ENCODE data around the gene PNCK. TPM values are rescaled to one million over a fixed set of nuclear protein-coding genes. Genes with fewer than 3 reads are reported as not detected.
A peak's percentile ranks its signal among the peaks of the same experiment; 100 is the strongest.

PNCK gene
- total RNA-seq, 1 experiment from 2014 or later: 2.3 TPM

- intact Hi-C loops (cut with micrococcal nuclease; ENCODE audit: unreplicated experiment): loop anchor here (5.0 kb wide), 1 partner anchor 94 kb away; no protein-coding TSS in a partner anchor
- in situ Hi-C loops (cut with HindIII; ENCODE audit: low pct_unique_long_range_greater_than_20kb, low sequenced_read_pairs): no loop called here
- ChIA-PET CTCF (interaction anchor here (1.1 to 1.4 kb wide), 2 partner anchors 9 to 16 kb away, joined by 3 to 4 read pairs; no protein-coding TSS in a partner anchor), POLR2A (no interaction called here)
- no peak overlapping the region for H3K27ac ChIP-seq (ENCODE audit: low read length)
- H3K27me3 ChIP-seq (ENCODE audit: control insufficient read depth, insufficient read depth, low read length): no peaks in the 10 kb centered on the region
- H3K4me3 ChIP-seq (ENCODE audit: low read depth in 2 of 2, low read length in 2 of 2): no peak overlapping the region
- no peaks in the 10 kb centered on the region for H3K36me3 ChIP-seq (ENCODE audit: control insufficient read depth, insufficient read depth, low read length)
- ATAC-seq: peak; percentile 68
- DNase-seq (ENCODE audit: low read depth, low spot score): no peak
- TF ChIP-seq REST (IDR thresholded peaks at IDR 0.05; ENCODE audit: insufficient read depth in 1 of 2, low read depth in 2 of 2, low read length in 1 of 2) (no peak), CTCF (IDR thresholded peaks at IDR 0.05) (peak; percentile 71)
- BruUV-seq (replicated peaks): no TSS peak
- no peaks in the 10 kb centered on the region for H3K9me3 ChIP-seq (ENCODE audit: control insufficient read depth, insufficient read depth, low read depth, low read length)
- no peaks in the 10 kb centered on the region for H3K4me1 ChIP-seq (ENCODE audit: control insufficient read depth, insufficient read depth, low read length)
Observed at GRCh38 chrX:153651540-153652079, 22.0 kb downstream of the PNCK start.

- ATAC-seq: no peak
- no peaks in the 10 kb centered on the region for H3K36me3 ChIP-seq (ENCODE audit: control insufficient read depth, insufficient read depth, low read length)
- CTCF ChIA-PET: interaction anchor here (0.7 kb wide), 1 partner anchor 17 kb away, joined by 4 read pairs; no protein-coding TSS in a partner anchor
- no peak overlapping the region for H3K27ac ChIP-seq (ENCODE audit: low read length)
- intact Hi-C loops (cut with micrococcal nuclease; ENCODE audit: unreplicated experiment) (loop anchor here (5.0 kb wide), 1 partner anchor 94 kb away; no protein-coding TSS in a partner anchor), in situ Hi-C loops (cut with HindIII; ENCODE audit: low pct_unique_long_range_greater_than_20kb, low sequenced_read_pairs) (no loop called here)
- no peak overlapping the region for H3K4me3 ChIP-seq (ENCODE audit: low read depth in 2 of 2, low read length in 2 of 2)
- H3K27me3 ChIP-seq (ENCODE audit: control insufficient read depth, insufficient read depth, low read length): no peaks in the 10 kb centered on the region; the same call in 1 of the 2 replicates
- POLR2A ChIA-PET: no interaction called here
- H3K4me1 ChIP-seq (ENCODE audit: control insufficient read depth, insufficient read depth, low read length): no peaks in the 10 kb centered on the region
- no peak for DNase-seq (ENCODE audit: low read depth, low spot score)
- TF ChIP-seq REST (IDR thresholded peaks at IDR 0.05; ENCODE audit: insufficient read depth in 1 of 2, low read depth in 2 of 2, low read length in 1 of 2): no peak
- no peak for TF ChIP-seq POLR2AphosphoS5 (IDR thresholded peaks at IDR 0.05; ENCODE audit: low read depth, low read length)
- TF ChIP-seq CTCF (IDR thresholded peaks at IDR 0.05): no peak
- no peak for TF ChIP-seq TCF7L2 (IDR thresholded peaks at IDR 0.05; ENCODE audit: low read depth, low read length)
- TF ChIP-seq SIN3A (IDR thresholded peaks at IDR 0.05; ENCODE audit: borderline replicate concordance, insufficient read depth, low read depth, low read length): no peak
- H3K9me3 ChIP-seq (ENCODE audit: control insufficient read depth, insufficient read depth, low read depth, low read length): no peaks in the 10 kb centered on the region
- BruUV-seq (replicated peaks): no TSS peak
Observed at GRCh38 chrX:153650959-153651358, 22.7 kb downstream of the PNCK start.
